OCI-LY3 (cell line): ENCODE measurements around the gene TTI1.

Experiments used
- CTCF ChIP-seq: fragments of 200-600, 300-600 bp; sonication (generic); IDR thresholded peaks from 2 replicates; pipeline ENCODE4 v1.5.1; 2014; ENCODE audit warnings: antibody characterized with exemption, low read length, low read depth
- EZH2phosphoT487 ChIP-seq: fragments of 200-600 bp; shearing (Covaris generic); IDR thresholded peaks from 2 replicates; pipeline ENCODE4 v1.6.1; 2018; ENCODE audit warnings: antibody characterized with exemption, mixed run types, low read depth

GRCh38 chr20:37991157-37991866 is 41.9 kb downstream of the TTI1 start:
- no peak for TF ChIP-seq CTCF
- TF ChIP-seq EZH2phosphoT487 = no peak
